HG03442 (cell line): ENCODE measurements around the gene IP6K1.
A peak's percentile ranks its signal among the peaks of the same experiment; 100 is the strongest.

Experiments used
- ATAC-seq: cut with Tn5 transposase; IDR thresholded peaks from one replicate; pipeline ENCODE4 v1.9.1; 2021; ENCODE audit warnings: mild to moderate bottlenecking, moderate library complexity; ENCODE audit not compliant: unreplicated experiment

Gene IP6K1

DNA sequence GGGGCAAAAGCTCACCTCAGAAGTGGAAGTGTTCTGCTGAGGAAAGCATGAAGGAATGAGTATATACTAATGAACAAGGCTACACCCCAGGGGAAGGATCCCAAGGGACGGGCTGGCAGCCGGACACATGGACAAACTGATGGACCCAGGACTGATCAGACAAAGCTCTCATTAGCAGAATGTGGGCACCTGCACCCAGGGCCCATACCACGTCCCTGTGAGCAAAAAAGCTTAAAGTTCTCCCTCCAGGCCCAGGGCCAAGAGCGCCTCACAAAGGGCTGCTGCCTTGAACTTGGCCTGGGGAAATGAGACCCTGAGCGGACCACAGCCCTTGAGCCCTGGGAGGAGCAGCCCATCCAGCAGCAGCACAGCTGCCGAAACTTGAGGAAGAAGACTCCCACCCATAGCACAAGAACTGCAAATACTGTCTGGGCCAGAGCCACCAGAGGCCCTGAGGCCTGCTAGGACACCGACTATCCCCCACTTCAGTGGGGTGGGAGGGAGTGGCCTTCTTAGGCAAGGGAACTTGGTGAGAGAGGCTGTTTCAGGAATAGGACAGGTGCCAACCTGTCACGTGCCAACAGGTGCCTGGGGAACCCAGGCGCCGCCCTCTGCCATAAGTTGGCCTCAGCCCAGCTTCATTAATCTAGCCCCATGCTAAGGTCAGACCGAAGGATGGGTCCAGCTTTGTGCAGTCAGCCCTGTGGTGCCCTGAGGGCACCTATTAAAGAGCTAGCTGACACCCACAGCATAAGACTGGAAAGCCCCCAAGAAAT is 60.2 kb downstream of the IP6K1 start:
- no peak for ATAC-seq

- no peak for ATAC-seq
Measured at GRCh38 chr3:49724586-49724985, 61.8 kb downstream of the IP6K1 start.

DNA sequence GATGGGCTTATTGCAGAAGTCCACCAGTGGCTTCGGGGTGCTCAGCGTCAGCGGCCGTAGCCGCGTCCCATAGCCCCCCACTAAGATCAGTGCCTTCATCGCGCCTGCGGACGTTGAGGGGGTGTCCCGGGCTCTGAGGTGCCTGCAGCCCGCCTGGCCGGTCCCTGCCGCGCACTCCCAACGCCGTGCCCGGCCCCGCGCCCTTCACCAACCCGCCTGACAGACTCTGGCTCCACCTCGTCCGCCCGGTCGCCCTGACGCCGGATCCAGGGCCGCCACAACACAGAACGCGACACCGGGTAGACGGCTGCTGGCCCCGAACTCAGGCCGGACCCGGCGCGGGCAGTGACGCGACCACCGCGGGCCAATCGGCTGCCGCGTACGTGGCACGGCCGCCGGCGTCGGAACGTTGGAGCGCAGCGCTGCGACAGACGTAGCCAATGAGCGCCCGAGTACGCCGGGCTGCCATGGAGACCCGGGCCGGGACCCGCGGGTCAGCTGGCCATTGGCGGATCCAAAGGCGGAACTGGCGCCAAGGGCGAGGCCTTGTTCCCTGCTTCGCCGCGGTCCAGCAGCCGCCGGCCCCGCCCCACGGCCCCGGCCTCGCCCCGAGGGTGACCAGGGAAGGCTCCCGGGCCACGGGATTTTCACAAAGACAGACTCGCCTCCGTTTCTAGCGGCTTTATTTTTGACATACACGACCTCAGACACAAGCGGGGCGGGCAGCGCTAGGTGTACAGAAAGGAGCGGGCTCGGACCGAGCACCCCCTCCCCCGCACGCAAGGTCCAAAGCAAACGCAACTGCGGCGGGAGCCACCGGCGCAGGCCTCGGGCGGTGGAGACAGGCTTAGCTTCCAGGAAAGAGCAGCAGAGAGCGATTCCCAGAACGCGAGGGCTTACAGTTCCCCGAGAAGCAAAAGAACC is 62.5 kb downstream of the IP6K1 start, which contains the start of gene GMPPB:
GMPPB (minus strand) TSS at position 324 of the 924 bp plus-strand sequence; CDS start at position 99, 225 bp downstream.
- ATAC-seq: peak; percentile 72

DNA sequence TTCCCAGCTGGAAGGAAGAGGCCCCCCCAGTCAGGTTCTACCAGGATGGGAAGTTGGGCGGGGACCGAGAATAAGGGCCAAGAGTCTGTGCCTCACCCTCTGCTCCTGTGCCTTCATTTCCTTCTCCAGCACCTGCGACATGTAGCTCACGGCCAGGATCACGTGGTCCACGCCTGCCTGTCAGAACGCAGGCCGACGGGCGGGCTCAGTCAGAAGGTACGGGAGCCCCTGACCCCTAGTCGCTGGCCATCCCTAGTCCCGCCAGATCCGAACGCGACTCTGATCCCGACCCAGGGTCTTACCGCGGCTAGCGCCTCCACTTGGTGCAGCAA is 63.1 kb downstream of the IP6K1 start:
- ATAC-seq: peak; percentile 2

GRCh38 chr3:49722896-49723295 is 63.4 kb downstream of the IP6K1 start:
- no peak for ATAC-seq

DNA sequence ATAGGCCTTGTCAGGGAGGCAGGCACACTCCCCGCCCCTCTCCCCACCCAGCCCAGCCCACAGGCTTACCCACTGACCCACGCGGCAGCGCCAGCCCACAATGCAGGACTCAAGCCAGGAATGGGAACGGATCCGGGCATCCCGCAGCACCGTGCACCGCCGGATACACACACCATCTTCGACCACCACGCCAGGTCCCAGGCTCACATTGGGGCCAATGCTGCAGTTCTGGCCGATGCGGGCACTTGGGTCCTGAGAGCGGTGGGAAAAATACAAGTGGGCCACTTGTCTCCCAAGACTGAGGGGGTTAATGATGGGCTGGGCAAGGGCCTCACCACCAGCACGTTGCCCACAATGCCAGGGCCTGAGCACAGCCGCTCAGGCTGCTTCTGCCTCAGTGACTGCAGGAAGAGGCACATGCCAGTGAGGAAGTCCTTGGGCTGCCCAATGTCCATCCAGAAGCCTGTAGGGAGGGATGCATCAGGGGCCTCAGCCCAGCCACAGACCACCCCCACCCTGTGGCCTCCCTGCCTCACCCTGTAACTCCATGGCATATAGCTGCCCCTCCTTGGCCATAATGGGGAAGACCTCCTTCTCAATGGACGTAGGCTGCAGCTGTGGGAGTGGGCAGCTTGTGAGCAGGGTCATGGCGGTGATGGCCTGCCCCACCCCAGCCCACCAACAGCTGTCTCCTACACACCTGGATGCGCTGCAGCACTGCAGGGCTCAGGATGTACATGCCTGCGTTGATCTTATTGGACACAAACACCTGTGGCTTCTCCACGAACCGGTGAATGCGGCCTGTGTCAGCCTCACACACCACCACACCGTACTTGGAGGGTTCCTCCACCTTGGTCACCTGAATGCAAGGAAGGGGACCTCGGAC is 64.2 kb downstream of the IP6K1 start:
- ATAC-seq: no peak

GRCh38 chr3:49721596-49721895 is 64.8 kb downstream of the IP6K1 start:
- no peak for ATAC-seq

- no peak for ATAC-seq
Measured at GRCh38 chr3:49720855-49721595, 65.3 kb downstream of the IP6K1 start.

GRCh38 chr3:49719214-49719884 is 67.0 kb downstream of the IP6K1 start, which contains the start of gene AMIGO3:
Gene AMIGO3, minus strand, starts transcription at chr3:49719684. Its CDS starts 219 bp downstream, at chr3:49719465.
- peak; percentile 41 for ATAC-seq

GRCh38 chr3:49718858-49719213 is 67.5 kb downstream of the IP6K1 start:
- no peak for ATAC-seq

GRCh38 chr3:49717959-49718857 is 68.1 kb downstream of the IP6K1 start:
- ATAC-seq: no peak

- ATAC-seq: no peak
Measured at GRCh38 chr3:49717211-49717958, 69.0 kb downstream of the IP6K1 start.

DNA sequence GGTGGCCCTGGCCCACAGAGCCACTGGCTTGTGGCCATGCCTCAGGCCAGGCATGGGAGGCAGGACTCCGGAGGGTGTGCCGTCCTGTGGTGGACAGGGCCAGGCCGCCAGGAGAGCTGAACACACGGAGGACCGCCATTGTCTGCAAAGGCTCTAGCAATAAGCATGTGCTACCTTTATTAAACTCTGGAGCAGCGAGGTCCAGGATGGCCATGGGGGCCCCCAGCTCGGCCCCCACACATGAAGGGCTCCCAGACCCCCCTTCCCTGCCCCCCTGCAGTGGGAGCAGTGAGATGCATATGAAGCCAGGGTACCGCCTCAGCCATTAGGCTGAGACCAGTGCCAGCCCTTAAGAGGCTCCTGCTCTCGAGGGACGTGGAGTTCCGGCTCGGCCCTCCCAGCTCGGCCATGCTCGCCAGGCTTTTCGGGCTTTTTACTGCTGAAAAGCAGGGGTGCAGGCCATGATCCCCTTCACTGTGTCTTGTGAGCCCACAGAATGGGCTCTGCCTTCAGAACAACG is 69.6 kb downstream of the IP6K1 start:
- no peak for ATAC-seq

GRCh38 chr3:49716169-49716568 is 70.2 kb downstream of the IP6K1 start:
- ATAC-seq: no peak

- no peak for ATAC-seq
Measured at GRCh38 chr3:49715611-49716121, 70.7 kb downstream of the IP6K1 start.

GRCh38 chr3:49714728-49715550 is 71.4 kb downstream of the IP6K1 start:
- no peak for ATAC-seq
